SK-N-SH (cell line): ENCODE measurements around the gene GDPD3. TPM values are rescaled to one million over a fixed set of nuclear protein-coding genes. Genes with fewer than 3 reads are reported as not detected.

Experiments used
- CTCF ChIA-PET: fragments of 300-600, 350-600 bp; formaldehyde crosslinking; extraction: SDS; loops from one replicate; lab custom pipeline; 2021; lab: Yijun Ruan, JAX
- POLR2A ChIA-PET: fragments of 350-600 bp; sonication (Branson Sonifier 250); formaldehyde crosslinking; extraction: SDS; loops from one replicate; lab custom pipeline; 2020; ENCODE audit warnings: antibody characterized with exemption, inconsistent platforms; lab: Yijun Ruan, JAX
- DNase-seq: peaks from one replicate; pipeline ENCODE4 v3.0.0; 2012
- H2AFZ ChIP-seq: fragments of 200-600 bp; sonication (generic); 2 replicates; pipeline ENCODE4 v1.8.1; 2016; ENCODE audit warnings: antibody characterized with exemption, mild to moderate bottlenecking, low read depth
- H3F3A ChIP-seq: fragments of 200-600 bp; sonication (generic); replicated peaks from 2 replicates; pipeline ENCODE3; 2016; ENCODE audit warnings: antibody characterized with exemption, mild to moderate bottlenecking; ENCODE audit not compliant: insufficient read depth
- H3K27ac ChIP-seq, 2 experiments: fragments of 200-500 bp in 1 of 2; fragments of 200-600 bp in 1 of 2; sonication (Bioruptor generic) in 1 of 2; sonication (generic), shearing (Covaris generic) in 1 of 2; 2 replicates each; pipeline versions ENCODE4 v1.5.1 to v1.6.1; 2014 to 2016; ENCODE audit warnings: low read depth in 2 of 2, inconsistent platforms in 1 of 2, low read length in 1 of 2, mild to moderate bottlenecking in 1 of 2, mixed read lengths in 1 of 2
- H3K27me3 ChIP-seq: fragments of 200-600 bp; sonication (generic), shearing (Covaris generic); 2 replicates; pipeline ENCODE4 v1.6.1; 2016; ENCODE audit warnings: mixed run types; ENCODE audit not compliant: insufficient read depth
- H3K36me3 ChIP-seq, 2 experiments: fragments of 200-500 bp in 1 of 2; fragments of 200-600 bp in 1 of 2; sonication (Bioruptor generic) in 1 of 2; sonication (generic) in 1 of 2; replicated peaks in 1 of 2; 2 replicates each; pipeline versions ENCODE3 to v1.5.1; 2014 to 2016; ENCODE audit warnings: low read length in 1 of 2, mild to moderate bottlenecking in 1 of 2; ENCODE audit not compliant: insufficient read depth in 2 of 2, control insufficient read depth in 1 of 2
- H3K4me1 ChIP-seq, 2 experiments: fragments of 200-500 bp in 1 of 2; fragments of 200-600 bp in 1 of 2; sonication (Bioruptor generic) in 1 of 2; sonication (generic), shearing (Covaris generic) in 1 of 2; 2 replicates each; pipeline versions ENCODE4 v1.5.1 to v1.6.1; 2014 to 2016; ENCODE audit warnings: low read depth in 1 of 2, low read length in 1 of 2, mixed run types in 1 of 2; ENCODE audit not compliant: insufficient read depth in 2 of 2, control insufficient read depth in 1 of 2
- H3K4me2 ChIP-seq: fragments of 200-600 bp; sonication (generic), shearing (Covaris generic); 2 replicates; pipeline ENCODE4 v1.6.1; 2017; ENCODE audit warnings: mixed run types
- H3K4me3 ChIP-seq, 2 experiments: fragments of 200-500 bp in 1 of 2; fragments of 200-600 bp in 1 of 2; sonication (Bioruptor generic) in 1 of 2; sonication (generic), shearing (Covaris generic) in 1 of 2; 2 replicates each; pipeline versions ENCODE4 v1.5.1 to v1.8.1; 2014 to 2016; ENCODE audit warnings: low read depth in 2 of 2, inconsistent platforms in 1 of 2, low read length in 1 of 2, mild to moderate bottlenecking in 1 of 2, mixed read lengths in 1 of 2, moderate library complexity in 1 of 2
- H3K79me2 ChIP-seq: fragments of 200-600 bp; sonication (generic); 2 replicates; pipeline ENCODE4 v1.8.1; 2017; ENCODE audit warnings: mild to moderate bottlenecking; ENCODE audit not compliant: insufficient read depth
- H3K9ac ChIP-seq: fragments of 200-600 bp; sonication (generic); 2 replicates; pipeline ENCODE4 v1.6.1; 2017; ENCODE audit warnings: mixed run types
- H3K9me2 ChIP-seq: fragments of 200-600 bp; sonication (generic); 2 replicates; pipeline ENCODE4 v1.6.1; 2017; ENCODE audit warnings: mixed run types
- H3K9me3 ChIP-seq: fragments of 200-600 bp; sonication (generic); 2 replicates; pipeline ENCODE4 v1.6.1; 2017; ENCODE audit warnings: mixed run types, mild to moderate bottlenecking, moderate library complexity
- H4K20me1 ChIP-seq: fragments of 200-600 bp; sonication (generic); 2 replicates; pipeline ENCODE4 v1.6.1; 2017; ENCODE audit warnings: mild to moderate bottlenecking, mixed run types; ENCODE audit not compliant: insufficient read depth
- EP300 ChIP-seq, 2 experiments: IDR thresholded peaks; 2 replicates each; pipeline versions ENCODE4 v1.4.0 to v1.6.1; 2012; ENCODE audit warnings: borderline replicate concordance in 1 of 2, low read depth in 1 of 2, low read length in 1 of 2
- EZH2phosphoT487 ChIP-seq: fragments of 200-600 bp; sonication (generic); IDR thresholded peaks from 2 replicates; pipeline ENCODE4 v1.6.1; 2017; ENCODE audit warnings: low read depth, mixed run types, mild to moderate bottlenecking, antibody characterized with exemption, moderate library complexity, borderline replicate concordance
- FOSL2 ChIP-seq: IDR thresholded peaks from 2 replicates; pipeline ENCODE4 v1.4.0; 2012; ENCODE audit warnings: low read depth, mild to moderate bottlenecking, moderate library complexity, borderline replicate concordance
- JUND ChIP-seq: IDR thresholded peaks from 2 replicates; pipeline ENCODE4 v1.4.0; 2012
- NFIC ChIP-seq: IDR thresholded peaks from 2 replicates; pipeline ENCODE4 v1.4.0; 2012; ENCODE audit warnings: borderline replicate concordance
- NRF1 ChIP-seq: IDR thresholded peaks from 2 replicates; pipeline ENCODE4 v1.6.1; 2012; ENCODE audit warnings: low read depth, mild to moderate bottlenecking, low read length
- WGBS: methylation state at CpG from one replicate; pipeline ENCODE4 v1.1.6; 2017; ENCODE audit warnings: low lambda C conversion rate; 5-methylcytosine and 5-hydroxymethylcytosine counted together
- polyA plus RNA-seq, 3 experiments: library from polyadenylated mRNA; depleted of rRNA; stranded (reverse); fragments of >200 nt; gene quantifications; 2 replicates each; pipeline ENCODE4 v1.2.3, GENCODE V29; 2012
- TF ChIP-seq, protein P1 (sequence below): IDR thresholded peaks from 2 replicates; pipeline ENCODE4 v1.4.0; 2012; ENCODE audit warnings: low read depth, borderline replicate concordance
- TF ChIP-seq, protein P2 (sequence below): fragments of 200-600 bp; sonication (generic); IDR thresholded peaks from 2 replicates; pipeline ENCODE4 v1.6.1; 2017; ENCODE audit warnings: antibody characterized with exemption, mild to moderate bottlenecking, moderate library complexity
- TF ChIP-seq, protein P3 (sequence below): fragments of 150-350 bp; IDR thresholded peaks from 2 replicates; pipeline ENCODE4 v1.6.1; 2016; ENCODE audit warnings: mild to moderate bottlenecking, low read depth, low read length
- TF ChIP-seq, protein P4 (sequence below): IDR thresholded peaks from 2 replicates; pipeline ENCODE4 v1.6.1; 2012; ENCODE audit warnings: mild to moderate bottlenecking, low read depth, low read length, moderate library complexity

The GDPD3 gene
- polyA plus RNA-seq, 1 of the 3 experiments (the other 2 are of a cell fraction), result 2.3 TPM

DNA sequence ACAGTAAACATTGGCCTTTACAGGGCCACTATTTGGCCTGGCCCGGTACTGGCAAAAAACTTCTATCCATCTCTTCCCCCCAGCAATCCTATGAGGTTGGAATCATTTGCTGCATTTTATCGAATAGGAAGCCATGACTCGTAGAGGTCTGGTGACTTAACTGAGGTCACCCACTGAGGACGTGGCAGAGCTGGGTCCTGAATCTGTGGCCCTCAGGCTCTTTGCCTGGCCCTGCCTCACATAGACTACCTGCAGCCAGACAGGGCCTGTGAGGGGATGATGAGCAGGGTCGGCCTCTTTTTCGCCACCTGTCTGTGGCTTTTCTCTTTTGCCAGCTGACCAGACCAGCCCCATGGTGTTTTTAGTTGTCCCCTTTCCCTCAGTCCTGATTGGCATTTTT lies 35.7 kb downstream of the GDPD3 start:
- peak overlapping the region in 1 of 2 experiments; percentile 90; a peak in 1 of 4 replicates for H3K27ac ChIP-seq
- H2AFZ ChIP-seq, result no peak overlapping the region
- peaks cover 78% of the 10 kb centered on the region for H3K79me2 ChIP-seq
- H3F3A ChIP-seq, result peaks cover 34% of the 10 kb centered on the region
- TF ChIP-seq, protein P1, sequence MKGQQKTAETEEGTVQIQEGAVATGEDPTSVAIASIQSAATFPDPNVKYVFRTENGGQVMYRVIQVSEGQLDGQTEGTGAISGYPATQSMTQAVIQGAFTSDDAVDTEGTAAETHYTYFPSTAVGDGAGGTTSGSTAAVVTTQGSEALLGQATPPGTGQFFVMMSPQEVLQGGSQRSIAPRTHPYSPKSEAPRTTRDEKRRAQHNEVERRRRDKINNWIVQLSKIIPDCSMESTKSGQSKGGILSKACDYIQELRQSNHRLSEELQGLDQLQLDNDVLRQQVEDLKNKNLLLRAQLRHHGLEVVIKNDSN, result no peak
- TF ChIP-seq NRF1 (no peak), FOSL2 (no peak), EZH2phosphoT487 (no peak), JUND (no peak), EP300 (IDR thresholded peaks at IDR 0.05; ENCODE audit: borderline replicate concordance in 1 of 2, low read depth in 1 of 2, low read length in 1 of 2) (no peak), NFIC (no peak)
- TF ChIP-seq, protein P2, sequence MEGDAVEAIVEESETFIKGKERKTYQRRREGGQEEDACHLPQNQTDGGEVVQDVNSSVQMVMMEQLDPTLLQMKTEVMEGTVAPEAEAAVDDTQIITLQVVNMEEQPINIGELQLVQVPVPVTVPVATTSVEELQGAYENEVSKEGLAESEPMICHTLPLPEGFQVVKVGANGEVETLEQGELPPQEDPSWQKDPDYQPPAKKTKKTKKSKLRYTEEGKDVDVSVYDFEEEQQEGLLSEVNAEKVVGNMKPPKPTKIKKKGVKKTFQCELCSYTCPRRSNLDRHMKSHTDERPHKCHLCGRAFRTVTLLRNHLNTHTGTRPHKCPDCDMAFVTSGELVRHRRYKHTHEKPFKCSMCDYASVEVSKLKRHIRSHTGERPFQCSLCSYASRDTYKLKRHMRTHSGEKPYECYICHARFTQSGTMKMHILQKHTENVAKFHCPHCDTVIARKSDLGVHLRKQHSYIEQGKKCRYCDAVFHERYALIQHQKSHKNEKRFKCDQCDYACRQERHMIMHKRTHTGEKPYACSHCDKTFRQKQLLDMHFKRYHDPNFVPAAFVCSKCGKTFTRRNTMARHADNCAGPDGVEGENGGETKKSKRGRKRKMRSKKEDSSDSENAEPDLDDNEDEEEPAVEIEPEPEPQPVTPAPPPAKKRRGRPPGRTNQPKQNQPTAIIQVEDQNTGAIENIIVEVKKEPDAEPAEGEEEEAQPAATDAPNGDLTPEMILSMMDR, result no peak
- TF ChIP-seq, protein P3, sequence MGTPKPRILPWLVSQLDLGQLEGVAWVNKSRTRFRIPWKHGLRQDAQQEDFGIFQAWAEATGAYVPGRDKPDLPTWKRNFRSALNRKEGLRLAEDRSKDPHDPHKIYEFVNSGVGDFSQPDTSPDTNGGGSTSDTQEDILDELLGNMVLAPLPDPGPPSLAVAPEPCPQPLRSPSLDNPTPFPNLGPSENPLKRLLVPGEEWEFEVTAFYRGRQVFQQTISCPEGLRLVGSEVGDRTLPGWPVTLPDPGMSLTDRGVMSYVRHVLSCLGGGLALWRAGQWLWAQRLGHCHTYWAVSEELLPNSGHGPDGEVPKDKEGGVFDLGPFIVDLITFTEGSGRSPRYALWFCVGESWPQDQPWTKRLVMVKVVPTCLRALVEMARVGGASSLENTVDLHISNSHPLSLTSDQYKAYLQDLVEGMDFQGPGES, result no peak
- TF ChIP-seq, protein P4, sequence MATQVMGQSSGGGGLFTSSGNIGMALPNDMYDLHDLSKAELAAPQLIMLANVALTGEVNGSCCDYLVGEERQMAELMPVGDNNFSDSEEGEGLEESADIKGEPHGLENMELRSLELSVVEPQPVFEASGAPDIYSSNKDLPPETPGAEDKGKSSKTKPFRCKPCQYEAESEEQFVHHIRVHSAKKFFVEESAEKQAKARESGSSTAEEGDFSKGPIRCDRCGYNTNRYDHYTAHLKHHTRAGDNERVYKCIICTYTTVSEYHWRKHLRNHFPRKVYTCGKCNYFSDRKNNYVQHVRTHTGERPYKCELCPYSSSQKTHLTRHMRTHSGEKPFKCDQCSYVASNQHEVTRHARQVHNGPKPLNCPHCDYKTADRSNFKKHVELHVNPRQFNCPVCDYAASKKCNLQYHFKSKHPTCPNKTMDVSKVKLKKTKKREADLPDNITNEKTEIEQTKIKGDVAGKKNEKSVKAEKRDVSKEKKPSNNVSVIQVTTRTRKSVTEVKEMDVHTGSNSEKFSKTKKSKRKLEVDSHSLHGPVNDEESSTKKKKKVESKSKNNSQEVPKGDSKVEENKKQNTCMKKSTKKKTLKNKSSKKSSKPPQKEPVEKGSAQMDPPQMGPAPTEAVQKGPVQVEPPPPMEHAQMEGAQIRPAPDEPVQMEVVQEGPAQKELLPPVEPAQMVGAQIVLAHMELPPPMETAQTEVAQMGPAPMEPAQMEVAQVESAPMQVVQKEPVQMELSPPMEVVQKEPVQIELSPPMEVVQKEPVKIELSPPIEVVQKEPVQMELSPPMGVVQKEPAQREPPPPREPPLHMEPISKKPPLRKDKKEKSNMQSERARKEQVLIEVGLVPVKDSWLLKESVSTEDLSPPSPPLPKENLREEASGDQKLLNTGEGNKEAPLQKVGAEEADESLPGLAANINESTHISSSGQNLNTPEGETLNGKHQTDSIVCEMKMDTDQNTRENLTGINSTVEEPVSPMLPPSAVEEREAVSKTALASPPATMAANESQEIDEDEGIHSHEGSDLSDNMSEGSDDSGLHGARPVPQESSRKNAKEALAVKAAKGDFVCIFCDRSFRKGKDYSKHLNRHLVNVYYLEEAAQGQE, result no peak
- no peaks in the 10 kb centered on the region for H3K27me3 ChIP-seq
- CTCF ChIA-PET, result interaction anchor here (1.5 to 4.4 kb wide), 2 partner anchors 14 to 61 kb away, joined by 3 to 31 read pairs; partner anchors contain the start of gene TBX6
- no peaks in the 10 kb centered on the region for H3K9me3 ChIP-seq
- H3K9me2 ChIP-seq, result no peaks in the 10 kb centered on the region
- H3K4me1 ChIP-seq, result peaks cover 5 to 18% of the 10 kb centered on the region in 2 experiments; a peak in 3 of 4 replicates
- peaks cover 37% of the 10 kb centered on the region in 2 experiments for H3K36me3 ChIP-seq
- peak overlapping the region; percentile 89 for H3K4me2 ChIP-seq
- H4K20me1 ChIP-seq, result peaks cover 43% of the 10 kb centered on the region
- peak overlapping the region; percentile 88; the same call in 1 of the 2 replicates for H3K9ac ChIP-seq
- H3K4me3 ChIP-seq, result peak overlapping the region; percentile 76 to 78; a peak in 3 of 4 replicates
- 64% methylated on average over 6 of the region's 6 CpGs for WGBS
- POLR2A ChIA-PET, result interaction anchor here (3.0 kb wide), 1 partner anchor 14 kb away, joined by 10 read pairs; the partner anchor contains the start of gene TBX6
- no peak for DNase-seq
